Activated CD4-positive, alpha-beta T cell treated with anti-CD3 and anti-CD28 coated beads, Interleukin-2, Interleukin-6, amounts not matched to agents 100 ng/mL and 50 ng/mL, durations not matched to agents 16 hours and 8 hours (primary cell): ENCODE data around the gene XPO6.
"Not testable (repeated sequence)": the region's sequence is repeated elsewhere in the genome, so short reads cannot be mapped to it uniquely, and the experiment has no call there.

Experiments
- DNase-seq: peaks from one replicate; pipeline ENCODE4 v3.0.0-alpha.2; 2020

The XPO6 gene, protein sequence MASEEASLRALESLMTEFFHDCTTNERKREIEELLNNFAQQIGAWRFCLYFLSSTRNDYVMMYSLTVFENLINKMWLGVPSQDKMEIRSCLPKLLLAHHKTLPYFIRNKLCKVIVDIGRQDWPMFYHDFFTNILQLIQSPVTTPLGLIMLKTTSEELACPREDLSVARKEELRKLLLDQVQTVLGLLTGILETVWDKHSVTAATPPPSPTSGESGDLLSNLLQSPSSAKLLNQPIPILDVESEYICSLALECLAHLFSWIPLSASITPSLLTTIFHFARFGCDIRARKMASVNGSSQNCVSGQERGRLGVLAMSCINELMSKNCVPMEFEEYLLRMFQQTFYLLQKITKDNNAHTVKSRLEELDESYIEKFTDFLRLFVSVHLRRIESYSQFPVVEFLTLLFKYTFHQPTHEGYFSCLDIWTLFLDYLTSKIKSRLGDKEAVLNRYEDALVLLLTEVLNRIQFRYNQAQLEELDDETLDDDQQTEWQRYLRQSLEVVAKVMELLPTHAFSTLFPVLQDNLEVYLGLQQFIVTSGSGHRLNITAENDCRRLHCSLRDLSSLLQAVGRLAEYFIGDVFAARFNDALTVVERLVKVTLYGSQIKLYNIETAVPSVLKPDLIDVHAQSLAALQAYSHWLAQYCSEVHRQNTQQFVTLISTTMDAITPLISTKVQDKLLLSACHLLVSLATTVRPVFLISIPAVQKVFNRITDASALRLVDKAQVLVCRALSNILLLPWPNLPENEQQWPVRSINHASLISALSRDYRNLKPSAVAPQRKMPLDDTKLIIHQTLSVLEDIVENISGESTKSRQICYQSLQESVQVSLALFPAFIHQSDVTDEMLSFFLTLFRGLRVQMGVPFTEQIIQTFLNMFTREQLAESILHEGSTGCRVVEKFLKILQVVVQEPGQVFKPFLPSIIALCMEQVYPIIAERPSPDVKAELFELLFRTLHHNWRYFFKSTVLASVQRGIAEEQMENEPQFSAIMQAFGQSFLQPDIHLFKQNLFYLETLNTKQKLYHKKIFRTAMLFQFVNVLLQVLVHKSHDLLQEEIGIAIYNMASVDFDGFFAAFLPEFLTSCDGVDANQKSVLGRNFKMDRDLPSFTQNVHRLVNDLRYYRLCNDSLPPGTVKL

DNA sequence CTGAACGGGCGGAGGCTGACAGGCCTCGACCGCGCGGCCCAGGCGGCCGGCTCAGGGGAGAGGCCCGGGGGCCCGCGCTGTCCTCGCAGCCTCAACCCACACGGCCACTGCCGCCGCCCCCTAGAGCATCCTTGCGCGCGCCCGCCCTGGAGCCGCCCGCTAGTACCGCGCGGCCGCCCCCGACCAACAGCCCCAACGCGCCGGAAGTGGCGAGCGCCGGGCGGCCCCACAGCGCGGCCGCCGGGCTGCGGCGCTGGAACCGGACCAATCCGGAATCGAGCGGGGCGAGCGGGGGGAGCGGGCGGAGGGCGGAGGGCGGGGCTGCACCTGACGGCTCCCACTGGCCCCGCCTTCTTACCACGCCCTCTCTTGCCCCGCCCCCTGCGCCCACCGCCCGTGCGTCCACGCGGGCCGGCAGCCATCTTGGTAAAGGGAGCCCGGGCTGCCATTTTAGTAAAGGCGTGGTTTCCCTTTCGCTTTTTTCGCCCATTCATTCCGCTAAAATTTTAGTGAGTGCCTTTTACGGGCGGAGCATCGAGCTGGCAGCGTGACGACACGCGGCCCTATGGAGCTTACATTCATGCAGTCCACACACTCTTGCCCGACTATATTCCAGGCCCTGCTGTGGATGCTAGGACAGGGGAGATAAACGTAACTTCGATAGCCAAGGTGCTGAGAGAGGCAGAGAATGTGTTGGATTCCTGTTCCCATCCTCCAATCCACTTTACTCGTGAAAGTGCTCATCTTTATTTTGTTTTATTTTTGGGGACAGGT, at the start of gene XPO6:
Gene XPO6 (minus strand): TSS at position 208 of the 774 bp plus-strand sequence. CDS start 597 bp downstream, outside the sequence.
- peak; percentile 99 for DNase-seq

DNA sequence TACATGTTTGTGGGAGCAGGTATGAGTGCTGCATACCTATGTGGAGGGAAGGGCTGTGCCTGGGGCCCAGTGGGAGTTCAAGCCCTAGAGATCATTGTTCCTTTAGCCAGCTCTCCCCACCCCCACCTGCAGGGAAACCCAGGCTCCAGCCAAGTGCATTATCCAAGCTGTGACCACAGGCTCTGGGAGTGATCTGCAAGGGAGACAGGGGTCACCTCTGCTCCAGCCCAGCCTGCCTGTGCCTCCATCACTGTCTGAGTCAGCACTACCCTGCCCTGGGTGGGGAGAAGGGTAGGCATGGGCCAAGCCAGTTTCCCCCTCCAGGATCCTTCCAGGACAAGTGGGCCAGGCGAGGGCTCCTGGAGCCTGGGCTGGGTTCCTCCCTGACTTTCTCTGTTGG, 48.4 kb upstream of the XPO6 start:
- DNase-seq = no peak

DNA sequence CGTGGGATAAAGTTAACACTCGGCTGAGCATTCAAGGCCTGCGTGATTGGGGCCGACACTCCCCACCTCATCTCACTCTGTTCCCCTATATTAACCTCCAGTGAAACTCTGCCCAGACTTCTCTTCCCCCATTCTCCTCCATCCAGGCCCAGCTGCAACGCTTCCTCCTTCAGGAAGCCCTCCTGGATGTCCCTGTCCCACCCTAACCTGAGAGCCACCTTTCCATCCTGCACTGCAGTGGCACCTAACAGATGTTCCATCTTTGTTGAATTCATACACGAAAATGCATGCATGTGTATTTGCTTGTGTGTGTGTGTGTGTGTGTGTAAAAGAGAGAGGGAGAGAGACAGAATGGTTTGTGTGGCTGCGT, 48.0 kb upstream of the XPO6 start:
- DNase-seq = no peak

DNA sequence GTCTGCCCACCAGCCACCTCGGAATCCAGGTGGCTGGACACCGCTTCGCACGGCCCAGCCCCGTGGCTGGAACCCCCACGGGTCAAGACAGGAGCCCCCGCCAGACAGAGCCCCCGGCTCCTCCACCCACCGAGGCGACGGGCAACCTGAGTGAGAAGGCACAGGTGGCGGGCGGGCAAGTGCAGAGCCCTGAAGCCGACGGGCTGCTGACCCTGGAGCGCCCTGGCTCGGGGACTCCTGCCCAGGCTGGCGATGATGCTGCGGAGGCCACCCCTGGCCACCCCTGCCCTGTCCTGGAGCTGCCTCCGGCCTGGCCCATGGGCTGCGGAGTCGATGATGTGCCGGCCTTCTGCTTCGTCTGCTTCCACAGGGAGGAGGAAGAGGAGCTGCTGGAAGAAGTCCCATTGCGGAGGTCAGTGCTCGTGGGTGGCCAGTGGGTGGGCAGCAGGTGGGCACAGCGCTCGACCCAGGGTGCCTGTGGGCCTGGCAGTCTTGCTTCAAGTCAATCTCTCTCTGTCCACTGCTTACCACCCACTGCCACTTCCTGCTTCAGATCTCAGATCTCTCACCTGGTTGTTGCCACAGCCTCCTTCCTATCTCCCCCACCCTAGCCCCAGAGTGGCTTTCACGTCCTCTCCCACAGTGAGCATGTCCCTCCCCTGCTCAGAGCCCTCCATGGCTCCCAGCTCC, 47.5 kb upstream of the XPO6 start:
- no peak for DNase-seq

DNA sequence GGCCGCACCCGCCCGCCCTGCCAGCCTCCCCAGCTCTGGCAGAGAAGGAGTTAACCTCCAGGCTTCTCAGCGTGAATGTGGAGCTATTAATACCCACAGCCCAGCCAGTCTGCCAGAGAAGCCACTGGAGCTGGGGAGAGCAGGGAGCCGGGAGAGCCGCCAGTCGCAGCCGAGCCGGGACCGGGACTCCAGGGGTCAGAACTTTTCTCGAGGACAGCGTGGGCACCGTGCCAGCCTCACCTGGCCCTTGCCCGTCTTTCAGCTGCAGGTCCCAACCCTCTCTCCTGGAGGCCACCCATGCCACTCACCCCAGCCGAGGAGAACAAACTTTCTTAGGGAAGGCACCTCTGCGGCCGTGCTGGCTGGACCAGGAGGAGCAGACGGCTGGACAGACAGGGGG, 46.8 kb upstream of the XPO6 start:
- no peak for DNase-seq

DNA sequence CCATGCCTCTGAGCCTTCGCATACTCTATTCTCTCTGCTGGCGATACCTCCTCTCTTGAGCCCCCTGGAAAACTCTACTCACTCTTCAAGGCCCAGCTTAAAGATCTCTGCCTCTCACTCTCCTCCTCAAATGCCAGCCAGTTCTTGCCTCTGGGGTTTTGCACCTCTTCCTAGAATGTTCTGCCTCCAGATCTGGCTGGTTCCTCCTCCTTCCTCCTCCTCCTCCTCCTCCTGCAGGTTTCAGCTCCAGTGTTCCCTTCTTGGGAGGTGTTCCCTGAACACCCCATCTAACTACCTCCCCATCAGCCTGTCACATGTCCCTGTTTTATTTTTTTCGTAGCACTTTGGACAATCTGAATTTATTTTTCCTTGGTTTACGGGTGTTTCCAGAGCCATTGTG, 45.5 kb upstream of the XPO6 start:
- DNase-seq = no peak

DNA sequence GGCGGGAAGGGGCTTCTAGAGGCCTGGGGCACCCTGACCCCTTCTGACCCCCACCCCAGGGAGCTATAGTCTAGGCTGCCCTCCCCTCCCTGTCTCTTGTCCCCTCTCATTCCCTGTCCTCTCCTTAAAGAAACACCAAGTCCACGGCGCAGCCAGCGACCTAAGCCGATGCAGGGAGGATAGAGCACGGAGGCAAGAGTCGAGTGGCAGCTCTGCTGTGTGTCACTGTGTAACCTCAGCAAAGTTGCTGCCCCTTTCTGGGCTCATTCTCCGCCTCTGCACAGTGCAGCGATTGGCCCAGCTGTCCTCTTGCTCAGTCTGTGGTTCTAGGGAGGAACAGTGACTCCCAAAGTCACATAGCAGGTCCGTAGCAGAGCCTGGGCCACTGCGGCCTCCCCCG, 44.1 kb upstream of the XPO6 start:
- DNase-seq = no peak

DNA sequence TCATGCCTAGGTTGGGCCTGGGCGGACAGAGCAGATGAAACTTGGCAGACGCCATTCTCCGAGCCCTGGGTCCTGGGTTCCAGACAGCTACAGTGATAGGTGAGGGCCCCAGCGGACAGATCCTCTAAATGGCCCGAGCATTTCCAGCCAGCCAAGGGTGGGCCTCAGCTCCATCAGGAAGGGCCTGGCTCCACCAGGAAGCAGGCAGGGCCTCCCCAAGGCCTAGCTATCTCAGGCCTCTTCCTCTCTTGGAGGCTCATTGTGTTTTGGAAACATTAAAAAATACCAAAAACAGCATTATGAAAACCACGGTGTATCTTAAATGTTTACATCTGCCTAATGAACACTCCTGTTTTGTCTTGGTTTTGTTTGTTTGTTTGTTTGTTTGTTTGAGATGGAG, 42.4 kb upstream of the XPO6 start:
- DNase-seq = no peak

DNA sequence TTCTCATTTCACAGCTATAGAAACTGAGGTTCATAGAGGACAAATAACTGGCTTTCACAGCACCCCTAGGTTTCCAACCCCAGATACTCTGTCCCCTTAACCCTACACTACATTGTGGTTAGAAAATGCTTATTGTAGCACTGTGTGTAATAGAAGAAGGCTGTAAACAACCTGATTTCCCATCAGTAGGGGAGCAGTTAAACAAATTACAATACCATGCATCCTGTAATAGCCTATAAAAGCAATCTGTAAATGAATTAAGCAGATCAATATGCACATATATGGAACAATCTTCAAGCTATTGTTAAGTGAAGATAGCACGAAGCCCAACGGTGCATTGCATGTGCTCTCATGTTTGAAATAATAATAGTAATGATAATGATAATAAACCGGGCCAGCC, 39.2 kb upstream of the XPO6 start:
- no peak for DNase-seq

DNA sequence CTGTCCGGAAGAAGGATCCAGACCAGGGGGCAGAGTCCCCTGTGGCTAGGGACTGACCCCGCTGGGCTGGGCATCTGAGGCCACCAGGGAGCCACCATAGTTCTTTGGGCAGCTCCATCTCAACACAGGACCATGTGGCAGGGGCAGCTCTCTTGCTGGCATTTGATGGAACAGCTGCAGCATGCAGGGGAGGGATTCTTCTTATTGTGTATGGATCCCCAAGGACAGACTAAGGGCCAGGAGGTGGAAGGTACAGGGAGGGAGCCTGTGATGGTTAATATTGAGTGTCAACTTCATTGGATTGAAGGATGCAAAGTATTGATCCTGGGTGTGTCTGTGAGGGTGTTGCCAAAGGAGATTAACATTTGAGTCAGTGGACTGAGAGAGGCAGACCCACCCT, 37.7 kb upstream of the XPO6 start:
- DNase-seq = not testable (repeated sequence)

DNA sequence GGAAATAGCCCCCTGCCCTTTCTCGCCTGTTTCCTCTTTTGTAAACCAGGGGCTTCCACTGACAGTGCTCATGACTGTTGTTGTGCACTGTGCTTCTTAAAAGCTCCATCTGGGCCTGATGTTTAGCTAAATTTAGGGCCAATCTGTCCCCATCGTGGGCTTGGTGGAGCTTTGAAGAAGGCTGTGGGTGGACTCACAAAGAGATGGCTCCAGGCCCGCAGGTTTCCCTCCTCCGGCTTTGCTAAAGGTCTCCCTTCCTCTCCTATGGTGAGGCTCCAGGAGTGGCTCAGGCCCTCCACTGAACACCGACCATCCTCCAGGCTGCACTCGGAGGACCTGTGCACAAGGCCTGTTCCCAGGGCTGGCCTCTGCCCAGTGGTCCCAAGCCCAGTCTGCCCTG, 30.2 kb upstream of the XPO6 start:
- no peak for DNase-seq

DNA sequence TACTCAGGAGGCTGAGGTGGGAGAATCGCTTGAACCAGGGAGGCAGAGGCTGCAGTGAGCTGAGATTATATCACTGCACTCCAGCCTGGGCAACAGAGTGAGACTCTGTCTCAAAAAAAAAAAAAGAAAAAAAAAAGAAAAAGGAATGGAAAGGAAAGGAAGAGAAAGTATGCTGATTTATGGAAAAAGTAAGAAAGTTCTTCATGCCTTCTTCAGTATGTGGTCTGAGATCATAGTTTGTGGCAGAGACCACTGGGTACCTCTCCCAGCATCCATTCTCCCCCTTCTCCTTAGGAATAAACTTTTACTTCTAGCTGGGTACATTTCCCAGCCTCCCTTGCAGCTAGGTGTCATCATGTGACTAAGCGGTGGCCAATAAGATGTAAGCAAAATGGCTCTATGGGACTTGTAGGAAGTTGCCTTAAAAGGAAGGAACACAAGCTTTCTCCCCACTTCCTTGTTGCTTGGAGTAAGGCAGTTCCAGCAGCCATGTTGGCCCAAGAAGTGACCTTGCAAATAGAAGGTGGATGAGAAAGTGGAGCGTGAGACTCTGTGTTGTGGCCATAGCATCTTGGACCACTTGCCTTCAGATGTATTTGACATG, 26.1 kb upstream of the XPO6 start:
- DNase-seq = peak; percentile 2

DNA sequence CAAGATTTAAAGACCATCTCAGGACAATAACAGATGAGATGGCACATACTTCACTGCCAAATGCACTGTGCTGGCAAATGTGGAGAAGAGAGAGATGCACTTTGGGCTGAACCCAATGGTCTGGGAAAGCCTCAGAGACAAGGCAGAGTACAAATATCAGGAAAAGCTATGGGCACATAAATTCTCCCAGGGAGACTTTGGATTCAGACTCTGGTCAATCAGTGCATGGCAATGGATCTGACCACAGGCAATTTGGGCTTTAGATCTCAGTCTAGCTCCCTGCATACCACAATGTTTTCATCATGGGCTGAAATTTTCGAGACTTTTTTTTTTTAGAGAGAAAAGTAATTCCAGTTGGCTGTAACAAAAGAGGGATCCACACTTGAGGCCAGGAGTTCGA, 20.0 kb upstream of the XPO6 start:
- DNase-seq = no peak

DNA sequence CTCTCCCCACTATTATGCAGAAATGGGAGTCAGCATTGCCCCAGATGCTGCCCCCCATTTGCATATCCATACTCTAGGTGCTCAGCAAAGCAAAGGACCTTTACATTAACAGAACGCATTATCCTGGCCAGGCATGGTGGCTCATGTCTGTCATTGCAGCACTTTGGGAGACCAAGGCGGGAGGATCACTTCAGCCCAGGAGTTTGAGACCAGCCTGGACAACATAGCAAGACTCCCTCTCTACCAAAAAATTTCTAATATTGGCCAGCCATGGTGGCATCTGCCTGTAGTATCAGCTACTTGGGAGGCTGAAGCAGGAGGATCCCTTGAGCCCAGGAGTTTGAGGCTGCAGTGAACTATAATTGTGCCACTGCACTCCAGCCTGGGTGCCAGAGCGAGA, 12.1 kb upstream of the XPO6 start:
- DNase-seq = not testable (repeated sequence)

DNA sequence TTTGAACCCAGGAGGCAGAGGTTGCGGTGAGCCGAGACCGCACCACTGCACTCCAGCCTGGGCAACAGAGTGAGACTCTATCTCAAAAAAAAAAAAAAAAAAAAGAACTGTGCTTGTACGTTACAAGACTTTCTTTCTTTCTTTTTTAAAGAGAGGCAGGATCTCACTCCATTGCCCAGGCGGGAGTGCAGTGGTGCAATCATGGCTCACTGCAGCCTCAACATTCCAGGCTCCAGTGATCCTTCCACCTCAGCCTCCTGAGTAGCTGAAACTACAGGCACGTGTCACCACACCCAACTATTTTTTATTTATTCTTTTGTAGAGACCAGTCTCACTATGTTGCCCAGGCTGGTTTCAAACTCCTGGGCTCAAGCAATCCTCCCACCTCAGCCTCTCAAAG, 8.0 kb upstream of the XPO6 start:
- DNase-seq = not testable (repeated sequence)

DNA sequence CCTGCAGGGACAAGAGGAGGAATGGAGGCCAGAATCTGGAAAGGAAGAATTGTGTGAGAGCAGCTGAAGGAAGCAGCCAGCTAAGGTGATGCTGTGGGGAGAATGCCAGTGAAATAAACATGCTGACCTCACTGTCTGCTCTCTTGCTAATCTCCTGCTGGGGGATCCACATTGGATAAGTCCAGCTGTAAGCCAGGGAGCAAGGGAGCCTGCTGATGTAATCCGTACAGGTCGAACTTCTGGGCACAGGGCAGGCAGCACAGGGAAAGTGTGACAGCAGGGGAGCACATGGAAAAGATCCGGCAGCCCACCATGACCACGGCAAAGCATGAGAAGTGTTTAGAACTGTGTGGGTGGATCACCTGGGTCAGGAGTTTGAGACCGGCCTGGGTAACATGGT, 7.5 kb upstream of the XPO6 start:
- no peak for DNase-seq

DNA sequence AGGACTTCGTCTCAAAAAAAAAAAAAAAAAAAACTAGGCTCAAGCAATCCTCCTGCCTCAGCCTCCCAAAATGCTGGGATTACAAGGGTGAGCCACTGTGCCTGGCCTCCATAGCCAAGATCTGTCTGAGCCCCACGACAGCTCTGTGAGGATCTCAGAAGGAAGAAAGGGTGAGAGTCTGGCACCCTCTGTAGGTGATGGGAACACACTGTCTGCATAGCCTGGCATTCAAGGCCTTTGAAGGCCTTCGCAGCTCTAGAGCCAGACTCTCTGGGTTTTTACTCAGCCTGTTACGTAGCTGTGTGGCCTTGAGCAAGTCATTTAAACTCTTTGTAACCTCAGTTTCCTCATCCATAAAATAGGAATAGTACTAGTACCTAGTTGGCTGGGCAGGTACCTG, 6.3 kb upstream of the XPO6 start:
- peak; percentile 67 for DNase-seq

DNA sequence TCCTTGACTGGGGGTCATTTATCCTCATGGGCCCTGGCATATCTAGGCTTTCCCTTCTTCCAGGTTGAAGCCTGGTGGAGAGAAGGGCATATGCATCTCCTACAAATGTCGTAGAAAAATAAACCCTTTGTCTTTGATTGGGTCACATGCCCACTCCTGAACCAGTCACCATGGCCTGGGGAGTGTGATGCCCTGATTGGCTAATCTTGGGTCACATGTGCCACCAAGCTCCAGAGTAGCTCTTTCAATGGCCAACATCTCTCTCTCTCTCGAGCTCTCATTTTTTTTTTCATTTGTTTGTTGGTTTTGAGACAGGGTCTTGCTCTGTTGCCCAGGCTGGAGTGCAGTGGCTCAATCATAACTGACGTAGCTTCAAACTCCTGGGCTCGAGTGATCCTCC, 5.6 kb upstream of the XPO6 start:
- no peak for DNase-seq

DNA sequence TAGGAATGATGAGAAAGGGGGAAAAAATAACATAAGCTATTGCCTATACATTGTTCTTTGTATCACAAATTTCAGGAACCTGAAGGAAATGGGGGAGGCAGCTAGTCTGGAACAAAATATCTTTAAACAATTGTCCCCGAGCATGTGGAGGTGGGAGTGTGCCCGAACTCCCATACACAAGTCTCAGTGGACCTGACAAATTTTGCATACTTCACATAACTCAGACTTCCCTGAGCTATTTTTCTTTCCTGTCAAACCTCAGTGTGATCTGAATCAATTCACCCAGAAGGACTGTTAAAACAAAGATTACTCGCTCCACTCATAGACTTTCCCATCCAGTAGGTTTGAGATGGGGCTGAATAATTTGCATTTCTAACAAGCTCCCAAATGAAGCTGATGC, 1.6 kb upstream of the XPO6 start:
- DNase-seq = no peak

DNA sequence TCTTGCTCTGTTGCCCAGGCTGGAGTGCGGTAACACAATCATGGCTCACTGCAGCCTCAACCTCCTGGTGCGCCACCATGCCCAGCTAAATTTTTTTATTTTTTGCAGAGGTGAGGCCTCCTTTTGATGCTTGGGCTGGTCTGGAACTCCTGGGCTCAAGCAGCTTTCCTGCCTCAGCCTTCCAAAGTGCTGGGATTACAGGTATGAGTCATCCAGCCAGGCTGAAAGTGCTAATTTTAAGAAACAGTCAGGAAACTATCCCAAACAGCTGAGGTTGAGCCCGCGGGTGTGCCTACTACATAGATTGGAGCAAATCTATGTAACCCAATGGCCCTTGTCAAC, 738 bp upstream of the XPO6 start:
- DNase-seq = no peak

DNA sequence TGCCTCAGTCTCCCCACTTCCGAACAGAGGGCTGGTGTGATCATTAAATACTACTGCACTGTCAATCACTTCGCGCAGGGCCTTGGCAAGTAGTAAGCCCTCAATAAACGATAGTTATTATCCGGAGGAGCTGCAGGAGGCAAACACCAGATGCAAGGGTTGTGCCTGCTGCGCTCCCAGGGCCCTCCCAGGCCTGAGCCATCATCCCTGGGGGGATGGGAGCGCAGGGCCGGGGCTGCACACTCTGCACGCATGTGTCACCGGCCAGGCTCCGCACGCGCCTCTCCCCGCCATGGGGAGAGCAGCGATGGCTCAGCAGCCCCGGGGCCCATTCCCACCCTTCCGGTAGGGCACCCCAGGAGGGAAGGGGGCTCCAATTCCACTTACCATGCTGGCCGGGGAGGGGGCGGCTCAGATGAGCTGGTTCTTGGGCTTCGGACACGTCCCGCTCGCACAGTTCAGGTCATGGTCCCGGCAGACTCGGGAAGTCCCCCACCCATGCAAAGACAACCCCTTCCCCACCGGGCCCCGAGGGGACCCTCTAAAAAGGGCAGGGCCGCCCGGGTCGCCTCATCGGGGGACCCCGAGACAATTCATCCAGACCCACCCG, 681 bp downstream of the XPO6 start:
- DNase-seq = peak; percentile 77

DNA sequence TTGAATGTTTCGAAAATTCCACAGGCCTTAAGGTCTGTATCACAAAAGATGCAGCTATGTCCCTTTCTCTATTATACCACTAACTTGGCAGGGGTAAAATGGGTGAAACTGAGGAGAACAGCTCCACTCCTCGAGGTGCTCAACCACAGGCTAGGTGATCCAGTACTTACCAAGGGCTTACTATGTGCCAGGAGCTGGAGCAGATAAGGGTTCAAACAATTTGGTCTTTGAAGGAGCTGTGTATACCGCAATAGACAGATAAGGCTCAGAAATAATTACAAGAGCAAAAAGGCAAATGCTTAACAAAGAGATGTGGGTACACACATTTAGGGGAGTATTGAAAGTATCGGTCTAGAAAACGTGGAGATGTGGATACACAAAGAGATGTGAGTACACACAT, 1.5 kb downstream of the XPO6 start:
- DNase-seq = no peak
